ENCODE data around the gene TTC7B.

DNA sequence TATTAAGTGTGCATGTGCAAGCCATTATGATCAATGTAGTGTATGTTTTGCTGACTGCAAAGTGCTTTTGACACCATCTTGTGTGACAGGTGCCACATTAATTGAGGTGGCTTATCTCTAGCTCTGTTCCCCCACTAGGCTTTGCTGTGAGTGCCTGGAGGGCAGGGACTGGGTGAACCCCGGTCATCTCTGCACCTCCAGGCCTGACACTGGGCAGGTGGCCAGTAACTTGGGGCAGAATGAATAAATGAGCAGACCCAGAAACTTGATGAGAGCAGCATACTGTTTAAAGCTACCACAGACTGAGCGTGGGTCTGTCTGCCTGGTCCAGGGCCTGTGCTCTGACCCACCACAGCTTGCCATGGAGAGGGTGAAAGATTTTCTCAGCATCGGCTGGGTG, 267.8 kb downstream of the TTC7B start:
- TF ChIP-seq, protein P1, sequence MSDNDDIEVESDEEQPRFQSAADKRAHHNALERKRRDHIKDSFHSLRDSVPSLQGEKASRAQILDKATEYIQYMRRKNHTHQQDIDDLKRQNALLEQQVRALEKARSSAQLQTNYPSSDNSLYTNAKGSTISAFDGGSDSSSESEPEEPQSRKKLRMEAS (CRISPR knock-in tag; IDR thresholded peaks at IDR 0.05), result no peak
- TF ChIP-seq ZNF3 (CRISPR knock-in tag; IDR thresholded peaks at IDR 0.05), result no peak
- no peak for TF ChIP-seq MYC (IDR thresholded peaks at IDR 0.05; ENCODE audit: low read depth, low read length)
- TF ChIP-seq MYC (CRISPR knock-in tag; IDR thresholded peaks at IDR 0.05; ENCODE audit: borderline replicate concordance, low read depth), result no peak
- no peak for TF ChIP-seq RAD21 (CRISPR knock-in tag; conservative IDR thresholded peaks at IDR 0.05 in 1 of 2, IDR thresholded peaks at IDR 0.05 in 1 of 2)
- TF ChIP-seq JUN (IDR thresholded peaks at IDR 0.05; ENCODE audit: borderline replicate concordance, low read depth, low read length), result no peak
- TF ChIP-seq JUN (CRISPR knock-in tag; IDR thresholded peaks at IDR 0.05; ENCODE audit: borderline replicate concordance), result no peak

Measured in K562 (cell line).